ENCODE results near the gene LRRC23. TPM values are rescaled to one million over a fixed set of nuclear protein-coding genes. Genes with fewer than 3 reads are reported as not detected.
"Not testable (repeated sequence)": the region's sequence is repeated elsewhere in the genome, so short reads cannot be mapped to it uniquely, and the experiment has no call there.

LRRC23 gene
- total RNA-seq, 1 donor from 2014 or later, result 12.5 TPM

GRCh38 chr12:6866163-6866919 lies 38.3 kb upstream of the LRRC23 start:
- H3K9ac ChIP-seq (ENCODE audit: low read depth in 1 of 3, low read length in 3 of 3), result peak overlapping the region; percentile 88 to 91 (median 91)
- peak overlapping the region; percentile 98 for H3K27ac ChIP-seq (ENCODE audit: low read depth, low read length)
- H3K36me3 ChIP-seq (ENCODE audit: control insufficient read depth in 3 of 3, insufficient read depth in 3 of 3, low read length in 3 of 3), result peaks cover 52 to 68% (median 59%) of the 10 kb centered on the region in 3 donors
- no peaks in the 10 kb centered on the region for H3K9me3 ChIP-seq (ENCODE audit: control insufficient read depth in 3 of 3, low read length in 3 of 3)
- peak overlapping the region; percentile 78 to 82 (median 79) for H3K4me3 ChIP-seq (ENCODE audit: low read length in 3 of 3)
- H3K27me3 ChIP-seq (ENCODE audit: control insufficient read depth in 3 of 3, insufficient read depth in 3 of 3, low read length in 3 of 3), result no peaks in the 10 kb centered on the region
- peaks cover 36 to 47% (median 41%) of the 10 kb centered on the region in 3 donors for H3K4me1 ChIP-seq (ENCODE audit: control insufficient read depth in 3 of 3, insufficient read depth in 3 of 3, low read length in 3 of 3)

GRCh38 chr12:6866920-6867412 lies 37.7 kb upstream of the LRRC23 start:
- Histone ChIP-seq H3K27me3 (ENCODE audit: control insufficient read depth in 3 of 3, insufficient read depth in 3 of 3, low read length in 3 of 3) (no peaks in the 10 kb centered on the region), H3K36me3 (ENCODE audit: control insufficient read depth in 3 of 3, insufficient read depth in 3 of 3, low read length in 3 of 3) (peaks cover 49 to 67% (median 57%) of the 10 kb centered on the region in 3 donors), H3K9me3 (ENCODE audit: control insufficient read depth in 3 of 3, low read length in 3 of 3) (no peaks in the 10 kb centered on the region), H3K4me1 (ENCODE audit: control insufficient read depth in 3 of 3, insufficient read depth in 3 of 3, low read length in 3 of 3) (peaks cover 42 to 53% (median 48%) of the 10 kb centered on the region in 3 donors), H3K9ac (ENCODE audit: low read depth in 1 of 3, low read length in 3 of 3) (peak overlapping the region; percentile 88 to 91 (median 91)), H3K4me3 (ENCODE audit: low read length in 3 of 3) (peak overlapping the region; percentile 78 to 82 (median 79)), H3K27ac (ENCODE audit: low read depth, low read length) (peak overlapping the region; percentile 98)

- H3K27ac ChIP-seq (ENCODE audit: low read depth, low read length), result peak within 1 kb of the TSS; percentile 98
- peak within 1 kb of the TSS; percentile 80 to 94 (median 92) for H3K4me3 ChIP-seq (ENCODE audit: low read length in 3 of 3)
- no peaks in the 10 kb centered on the region for H3K27me3 ChIP-seq (ENCODE audit: control insufficient read depth in 3 of 3, insufficient read depth in 3 of 3, low read length in 3 of 3)
- H3K9me3 ChIP-seq (ENCODE audit: control insufficient read depth in 3 of 3, low read length in 3 of 3), result no peaks in the 10 kb centered on the region
- peaks cover 48 to 58% (median 53%) of the 10 kb centered on the region in 3 donors for H3K4me1 ChIP-seq (ENCODE audit: control insufficient read depth in 3 of 3, insufficient read depth in 3 of 3, low read length in 3 of 3)
- peaks cover 45 to 62% (median 52%) of the 10 kb centered on the region in 3 donors for H3K36me3 ChIP-seq (ENCODE audit: control insufficient read depth in 3 of 3, insufficient read depth in 3 of 3, low read length in 3 of 3)
- H3K9ac ChIP-seq (ENCODE audit: low read depth in 1 of 3, low read length in 3 of 3), result peak within 1 kb of the TSS; percentile 92 to 98 (median 94)
These were observed 37.0 kb upstream of the LRRC23 start, which contains the start of gene TPI1 for GRCh38 chr12:6867413-6868210. TPI1 (plus strand) TSS chr12:6867531; CDS start chr12:6867567, 36 bp downstream.

- H3K9me3 ChIP-seq (ENCODE audit: control insufficient read depth in 3 of 3, low read length in 3 of 3), result no peaks in the 10 kb centered on the region
- H3K36me3 ChIP-seq (ENCODE audit: control insufficient read depth in 3 of 3, insufficient read depth in 3 of 3, low read length in 3 of 3), result peaks cover 39 to 55% (median 44%) of the 10 kb centered on the region in 3 donors
- H3K9ac ChIP-seq (ENCODE audit: low read depth in 1 of 3, low read length in 3 of 3), result peak overlapping the region; percentile 92 to 98 (median 94)
- H3K4me1 ChIP-seq (ENCODE audit: control insufficient read depth in 3 of 3, insufficient read depth in 3 of 3, low read length in 3 of 3), result peaks cover 51 to 64% (median 58%) of the 10 kb centered on the region in 3 donors
- H3K4me3 ChIP-seq (ENCODE audit: low read length in 3 of 3), result peak overlapping the region; percentile 80 to 94 (median 92)
- H3K27ac ChIP-seq (ENCODE audit: low read depth, low read length), result peak overlapping the region; percentile 98
- no peaks in the 10 kb centered on the region for H3K27me3 ChIP-seq (ENCODE audit: control insufficient read depth in 3 of 3, insufficient read depth in 3 of 3, low read length in 3 of 3)
These were observed 36.2 kb upstream of the LRRC23 start for GRCh38 chr12:6868211-6869048.

DNA sequence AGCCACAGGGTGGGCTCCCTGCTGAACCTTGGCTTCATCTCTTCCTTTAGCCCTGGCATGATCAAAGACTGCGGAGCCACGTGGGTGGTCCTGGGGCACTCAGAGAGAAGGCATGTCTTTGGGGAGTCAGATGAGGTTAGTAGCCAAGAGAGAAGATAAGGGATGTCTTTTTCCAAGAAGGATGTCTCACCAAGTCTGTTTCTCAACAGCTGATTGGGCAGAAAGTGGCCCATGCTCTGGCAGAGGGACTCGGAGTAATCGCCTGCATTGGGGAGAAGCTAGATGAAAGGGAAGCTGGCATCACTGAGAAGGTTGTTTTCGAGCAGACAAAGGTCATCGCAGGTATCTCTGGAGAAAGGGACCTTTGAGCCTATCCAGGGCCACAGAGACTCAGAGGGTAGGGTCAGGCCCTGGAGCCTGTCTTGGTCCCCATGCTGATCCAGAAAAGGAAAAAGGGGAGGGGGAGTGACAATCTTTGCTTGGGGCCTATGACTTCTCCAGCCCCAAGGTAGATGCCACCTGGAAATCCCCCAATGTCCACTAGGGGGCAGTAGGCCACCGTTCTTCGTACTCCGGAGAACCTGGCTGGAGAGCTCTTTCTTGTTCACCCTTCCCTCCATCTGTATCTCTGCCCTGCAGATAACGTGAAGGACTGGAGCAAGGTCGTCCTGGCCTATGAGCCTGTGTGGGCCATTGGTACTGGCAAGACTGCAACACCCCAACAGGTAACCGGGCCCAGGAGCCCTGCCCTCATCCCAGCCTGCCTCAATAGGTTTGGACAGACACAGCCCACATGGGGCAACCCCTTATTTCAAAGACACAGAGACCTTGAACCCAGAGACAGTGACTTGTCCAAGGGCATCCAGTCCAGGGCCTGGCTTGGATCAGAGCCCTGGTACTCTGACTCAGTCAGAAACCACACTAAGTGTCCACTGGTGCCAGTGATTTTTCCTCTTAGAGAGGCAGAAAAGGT lies 35.3 kb upstream of the LRRC23 start:
- peaks cover 36 to 48% (median 40%) of the 10 kb centered on the region in 3 donors for H3K36me3 ChIP-seq (ENCODE audit: control insufficient read depth in 3 of 3, insufficient read depth in 3 of 3, low read length in 3 of 3)
- H3K9ac ChIP-seq (ENCODE audit: low read depth in 1 of 3, low read length in 3 of 3), result peak overlapping the region; percentile 92 to 98 (median 94)
- peak overlapping the region; percentile 80 to 94 (median 92) for H3K4me3 ChIP-seq (ENCODE audit: low read length in 3 of 3)
- peak overlapping the region; percentile 98 for H3K27ac ChIP-seq (ENCODE audit: low read depth, low read length)
- H3K9me3 ChIP-seq (ENCODE audit: control insufficient read depth in 3 of 3, low read length in 3 of 3), result no peaks in the 10 kb centered on the region
- H3K4me1 ChIP-seq (ENCODE audit: control insufficient read depth in 3 of 3, insufficient read depth in 3 of 3, low read length in 3 of 3), result peaks cover 55 to 69% (median 62%) of the 10 kb centered on the region in 3 donors
- H3K27me3 ChIP-seq (ENCODE audit: control insufficient read depth in 3 of 3, insufficient read depth in 3 of 3, low read length in 3 of 3), result no peaks in the 10 kb centered on the region

GRCh38 chr12:6870304-6870703 lies 34.3 kb upstream of the LRRC23 start:
- H3K4me3 ChIP-seq (ENCODE audit: low read length in 3 of 3); H3K27ac ChIP-seq (ENCODE audit: low read depth, low read length); H3K9me3 ChIP-seq (ENCODE audit: control insufficient read depth in 3 of 3, low read length in 3 of 3); H3K27me3 ChIP-seq (ENCODE audit: control insufficient read depth in 3 of 3, insufficient read depth in 3 of 3, low read length in 3 of 3): not testable (repeated sequence)
- Histone ChIP-seq H3K36me3 (ENCODE audit: control insufficient read depth in 3 of 3, insufficient read depth in 3 of 3, low read length in 3 of 3) (peaks cover 30 to 40% (median 31%) of the 10 kb centered on the region in 3 donors), H3K4me1 (ENCODE audit: control insufficient read depth in 3 of 3, insufficient read depth in 3 of 3, low read length in 3 of 3) (peaks cover 55 to 69% (median 65%) of the 10 kb centered on the region in 3 donors), H3K9ac (ENCODE audit: low read depth in 1 of 3, low read length in 3 of 3) (peak overlapping the region in 1 of 3 donors; percentile 60)

GRCh38 chr12:6871052-6871957 lies 33.3 kb upstream of the LRRC23 start:
- peaks cover 55 to 65% (median 64%) of the 10 kb centered on the region in 3 donors for H3K4me1 ChIP-seq (ENCODE audit: control insufficient read depth in 3 of 3, insufficient read depth in 3 of 3, low read length in 3 of 3)
- peak overlapping the region; percentile 74 for H3K27ac ChIP-seq (ENCODE audit: low read depth, low read length)
- no peaks in the 10 kb centered on the region for H3K27me3 ChIP-seq (ENCODE audit: control insufficient read depth in 3 of 3, insufficient read depth in 3 of 3, low read length in 3 of 3)
- peaks cover 23 to 36% (median 31%) of the 10 kb centered on the region in 3 donors for H3K36me3 ChIP-seq (ENCODE audit: control insufficient read depth in 3 of 3, insufficient read depth in 3 of 3, low read length in 3 of 3)
- peak overlapping the region in 2 of 3 donors; percentile 54 to 88 for H3K9ac ChIP-seq (ENCODE audit: low read depth in 1 of 3, low read length in 3 of 3)
- H3K4me3 ChIP-seq (ENCODE audit: low read length in 3 of 3), result peak overlapping the region; percentile 49 to 84 (median 54)
- no peaks in the 10 kb centered on the region for H3K9me3 ChIP-seq (ENCODE audit: control insufficient read depth in 3 of 3, low read length in 3 of 3)
